Skeletal muscle tissue (tissue), 4 donors: ENCODE results near the gene TMEM171. TPM values are rescaled to one million over a fixed set of nuclear protein-coding genes. Genes with fewer than 3 reads are reported as not detected.

ENCODE experiments used
- H3K27ac ChIP-seq: one replicate; pipeline ENCODE4 v1.7.0; 2013; ENCODE audit warnings: mild to moderate bottlenecking, low read depth, low read length, inconsistent platforms
- H3K27me3 ChIP-seq, 3 donors: one replicate each; pipeline ENCODE4 v1.7.0; 2013; ENCODE audit warnings: low read length in 3 of 3; ENCODE audit not compliant: control insufficient read depth in 3 of 3, insufficient read depth in 3 of 3
- H3K36me3 ChIP-seq, 3 donors: one replicate each; pipeline ENCODE4 v1.7.0; 2013; ENCODE audit warnings: low read length in 3 of 3; ENCODE audit not compliant: control insufficient read depth in 3 of 3, insufficient read depth in 3 of 3
- H3K4me1 ChIP-seq, 3 donors: one replicate each; pipeline ENCODE4 v1.7.0; 2013; ENCODE audit warnings: low read length in 3 of 3, mild to moderate bottlenecking in 3 of 3; ENCODE audit not compliant: control insufficient read depth in 3 of 3, insufficient read depth in 3 of 3
- H3K4me3 ChIP-seq, 3 donors: one replicate each; pipeline ENCODE4 v1.7.0; 2013; ENCODE audit warnings: low read length in 3 of 3
- H3K9ac ChIP-seq, 3 donors: one replicate each; pipeline ENCODE4 v1.7.0; 2013; ENCODE audit warnings: low read length in 3 of 3, mild to moderate bottlenecking in 3 of 3, moderate library complexity in 2 of 3, low read depth in 1 of 3
- H3K9me3 ChIP-seq, 3 donors: one replicate each; pipeline ENCODE4 v1.7.0; 2013; ENCODE audit warnings: low read length in 3 of 3; ENCODE audit not compliant: control insufficient read depth in 3 of 3
- total RNA-seq: library from RNA; depleted of rRNA; stranded (reverse); fragments of >200 nt; gene quantifications from one replicate; pipeline ENCODE4 v1.2.3, GENCODE V29; 2014
- donor health status: Osteomylitis.

TMEM171 gene
- total RNA-seq, 1 donor from 2014 or later = not detected

- Histone ChIP-seq H3K36me3 (no peaks in the 10 kb centered on the region), H3K9ac (no peak overlapping the region), H3K4me1 (no peaks in the 10 kb centered on the region), H3K27me3 (peaks cover 0 to 3% (median 2%) of the 10 kb centered on the region in 3 donors), H3K9me3 (no peaks in the 10 kb centered on the region), H3K4me3 (no peak overlapping the region), H3K27ac (no peak overlapping the region)
These were observed 37.3 kb downstream of the TMEM171 start for GRCh38 chr5:73157414-73158303.

GRCh38 chr5:73158313-73158712 lies 37.9 kb downstream of the TMEM171 start:
- Histone ChIP-seq H3K9me3 (no peaks in the 10 kb centered on the region), H3K36me3 (no peaks in the 10 kb centered on the region), H3K27me3 (peaks cover 0 to 3% (median 2%) of the 10 kb centered on the region in 3 donors), H3K4me3 (no peak overlapping the region), H3K27ac (no peak overlapping the region), H3K4me1 (no peaks in the 10 kb centered on the region), H3K9ac (no peak overlapping the region)

- Histone ChIP-seq H3K27me3 (peaks cover 0 to 6% (median 2%) of the 10 kb centered on the region in 3 donors), H3K9me3 (no peaks in the 10 kb centered on the region), H3K9ac (no peak overlapping the region), H3K4me1 (no peaks in the 10 kb centered on the region), H3K27ac (no peak overlapping the region), H3K36me3 (no peaks in the 10 kb centered on the region), H3K4me3 (no peak overlapping the region)
These were observed 39.9 kb downstream of the TMEM171 start for GRCh38 chr5:73160239-73160671.

GRCh38 chr5:73170522-73170921 lies 50.1 kb downstream of the TMEM171 start:
- no peak overlapping the region for H3K27ac ChIP-seq
- no peak overlapping the region for H3K9ac ChIP-seq
- peaks cover 0 to 11% (median 3%) of the 10 kb centered on the region in 3 donors for H3K27me3 ChIP-seq

GRCh38 chr5:73171495-73171894 lies 51.1 kb downstream of the TMEM171 start:
- H3K4me1 ChIP-seq = no peaks in the 10 kb centered on the region
- no peaks in the 10 kb centered on the region for H3K9me3 ChIP-seq
- peaks cover 0 to 11% (median 3%) of the 10 kb centered on the region in 3 donors for H3K27me3 ChIP-seq
- no peaks in the 10 kb centered on the region for H3K36me3 ChIP-seq
- no peak overlapping the region for H3K27ac ChIP-seq
- no peak overlapping the region for H3K9ac ChIP-seq
- no peak overlapping the region for H3K4me3 ChIP-seq

More at GRCh38 chr5:73170522-73170921, 50.1 kb downstream of the TMEM171 start:
- Histone ChIP-seq H3K9me3 (no peaks in the 10 kb centered on the region), H3K4me3 (no peak overlapping the region), H3K36me3 (no peaks in the 10 kb centered on the region), H3K4me1 (no peaks in the 10 kb centered on the region)

- H3K4me1 ChIP-seq = no peaks in the 10 kb centered on the region
- H3K9ac ChIP-seq = no peak within 1 kb of the TSS
- peaks cover 3 to 11% (median 3%) of the 10 kb centered on the region in 3 donors for H3K27me3 ChIP-seq
- no peak within 1 kb of the TSS for H3K27ac ChIP-seq
- no peaks in the 10 kb centered on the region for H3K36me3 ChIP-seq
- no peak within 1 kb of the TSS for H3K4me3 ChIP-seq
- no peaks in the 10 kb centered on the region for H3K9me3 ChIP-seq
These were observed 52.6 kb downstream of the TMEM171 start, which contains the start of gene TMEM174 for GRCh38 chr5:73172951-73173350. Gene TMEM174, plus strand, starts transcription at chr5:73173193. Its CDS starts 51 bp downstream, at chr5:73173244.

GRCh38 chr5:73174100-73174815 lies 53.9 kb downstream of the TMEM171 start:
- Histone ChIP-seq H3K4me3 (no peak overlapping the region), H3K27me3 (peaks cover 3 to 11% (median 3%) of the 10 kb centered on the region in 3 donors), H3K36me3 (no peaks in the 10 kb centered on the region), H3K27ac (no peak overlapping the region), H3K9ac (no peak overlapping the region), H3K9me3 (no peaks in the 10 kb centered on the region), H3K4me1 (no peaks in the 10 kb centered on the region)

- Histone ChIP-seq H3K36me3 (no peaks in the 10 kb centered on the region), H3K4me3 (no peak overlapping the region), H3K9ac (no peak overlapping the region), H3K4me1 (no peaks in the 10 kb centered on the region), H3K27ac (no peak overlapping the region), H3K9me3 (no peaks in the 10 kb centered on the region), H3K27me3 (peaks cover 3 to 11% (median 3%) of the 10 kb centered on the region in 3 donors)
These were observed 55.9 kb downstream of the TMEM171 start for GRCh38 chr5:73176250-73176649.

GRCh38 chr5:73178265-73178664 lies 57.9 kb downstream of the TMEM171 start:
- Histone ChIP-seq H3K27ac (no peak overlapping the region), H3K9me3 (no peaks in the 10 kb centered on the region), H3K27me3 (peaks cover 3 to 11% (median 6%) of the 10 kb centered on the region in 3 donors), H3K36me3 (no peaks in the 10 kb centered on the region), H3K9ac (no peak overlapping the region), H3K4me3 (no peak overlapping the region), H3K4me1 (no peaks in the 10 kb centered on the region)

- H3K4me1 ChIP-seq = no peaks in the 10 kb centered on the region
- H3K9ac ChIP-seq = no peak overlapping the region
- no peaks in the 10 kb centered on the region for H3K36me3 ChIP-seq
- no peak overlapping the region for H3K27ac ChIP-seq
- H3K27me3 ChIP-seq = peaks cover 0 to 9% (median 6%) of the 10 kb centered on the region in 3 donors
- H3K4me3 ChIP-seq = no peak overlapping the region
- H3K9me3 ChIP-seq = peaks cover 0 to 6% (median 2%) of the 10 kb centered on the region in 3 donors
These were observed 59.4 kb downstream of the TMEM171 start for GRCh38 chr5:73179730-73180129.
